Astrocyte of the spinal cord (primary cell): ENCODE measurements around the gene RAB11B.

Source experiments
- DNase-seq: peaks from one replicate; pipeline ENCODE4 v3.0.0; 2011; ENCODE audit warnings: low read depth, low spot score
- H3K4me3 ChIP-seq: 2 replicates; pipeline ENCODE4 v1.5.1; 2011; ENCODE audit warnings: low read depth, mild to moderate bottlenecking, low read length, moderate library complexity
- CTCF ChIP-seq: IDR thresholded peaks from 2 replicates; pipeline ENCODE4 v1.5.1; 2012; ENCODE audit warnings: low read depth, mild to moderate bottlenecking, low read length, inconsistent platforms
- in situ Hi-C: cut with HindIII; loops from 2 replicates; pipeline ENCODE4 v1.10.0; 2017; ENCODE audit warnings: low sequenced_read_pairs

RAB11B gene

DNA sequence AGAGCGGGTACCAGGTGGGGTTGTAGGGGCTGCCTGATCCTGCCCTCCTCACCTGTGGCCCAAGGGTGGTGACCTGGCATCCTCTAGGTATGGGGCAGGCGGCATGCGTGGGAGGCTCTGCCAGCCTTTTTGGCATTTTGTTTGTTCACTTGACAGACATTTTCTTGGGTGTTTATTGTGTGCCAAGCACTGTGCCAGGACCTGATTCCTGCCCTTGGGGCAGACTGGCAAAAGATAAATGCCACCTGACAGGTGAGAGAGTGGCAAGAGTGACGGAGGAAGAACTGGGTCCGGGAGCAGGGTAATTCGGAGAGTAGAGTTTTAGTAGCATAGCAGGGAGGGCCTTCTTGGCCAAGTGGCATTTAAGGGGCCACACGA, 6.0 kb downstream of the RAB11B start:
- no peak for DNase-seq
- in situ Hi-C loops: no loop called here
- no peak overlapping the region for H3K4me3 ChIP-seq
- TF ChIP-seq CTCF: no peak

- TF ChIP-seq CTCF: peak; percentile 76
- H3K4me3 ChIP-seq: no peak overlapping the region
- DNase-seq: peak; percentile 35
- in situ Hi-C loops: no loop called here
These were observed 6.5 kb downstream of the RAB11B start for GRCh38 chr19:8396563-8397203.

DNA sequence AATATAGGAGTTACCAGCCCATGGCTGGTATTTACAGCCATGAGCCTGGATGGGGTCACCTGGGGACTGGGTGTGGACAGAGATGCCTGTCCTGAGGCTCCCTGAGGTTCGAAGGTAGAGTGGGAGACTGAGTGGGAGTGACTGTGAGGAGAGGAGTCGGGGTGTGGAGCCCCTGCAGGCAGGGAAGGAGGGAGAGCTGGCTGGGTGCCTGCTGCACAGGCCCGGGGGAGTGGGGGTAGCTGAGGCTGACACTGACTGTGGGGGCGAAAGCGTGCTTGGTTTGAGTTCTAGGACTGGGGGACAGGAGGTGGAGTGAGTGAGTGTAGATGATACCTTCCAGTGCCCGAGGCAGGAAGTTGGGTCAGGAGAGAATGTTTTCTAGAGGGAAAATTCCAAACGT, 7.1 kb downstream of the RAB11B start:
- TF ChIP-seq CTCF: no peak
- no peak overlapping the region for H3K4me3 ChIP-seq
- in situ Hi-C loops: no loop called here
- no peak for DNase-seq

GRCh38 chr19:8397746-8398310, 7.7 kb downstream of the RAB11B start:
- in situ Hi-C loops: no loop called here
- TF ChIP-seq CTCF: no peak
- DNase-seq: no peak
- no peak overlapping the region for H3K4me3 ChIP-seq

- in situ Hi-C loops: no loop called here
- TF ChIP-seq CTCF: no peak
- H3K4me3 ChIP-seq: no peak overlapping the region
- DNase-seq: no peak
These were observed 8.2 kb downstream of the RAB11B start for GRCh38 chr19:8398311-8398771.

GRCh38 chr19:8399681-8400188, 9.6 kb downstream of the RAB11B start:
- in situ Hi-C loops: no loop called here
- no peak for TF ChIP-seq CTCF
- no peak overlapping the region for H3K4me3 ChIP-seq
- no peak for DNase-seq
